Measurements from ENCODE around the gene TEKTIP1.
"Not testable (repeated sequence)": the region's sequence is repeated elsewhere in the genome, so short reads cannot be mapped to it uniquely, and the experiment has no call there.

TEKTIP1 gene

DNA sequence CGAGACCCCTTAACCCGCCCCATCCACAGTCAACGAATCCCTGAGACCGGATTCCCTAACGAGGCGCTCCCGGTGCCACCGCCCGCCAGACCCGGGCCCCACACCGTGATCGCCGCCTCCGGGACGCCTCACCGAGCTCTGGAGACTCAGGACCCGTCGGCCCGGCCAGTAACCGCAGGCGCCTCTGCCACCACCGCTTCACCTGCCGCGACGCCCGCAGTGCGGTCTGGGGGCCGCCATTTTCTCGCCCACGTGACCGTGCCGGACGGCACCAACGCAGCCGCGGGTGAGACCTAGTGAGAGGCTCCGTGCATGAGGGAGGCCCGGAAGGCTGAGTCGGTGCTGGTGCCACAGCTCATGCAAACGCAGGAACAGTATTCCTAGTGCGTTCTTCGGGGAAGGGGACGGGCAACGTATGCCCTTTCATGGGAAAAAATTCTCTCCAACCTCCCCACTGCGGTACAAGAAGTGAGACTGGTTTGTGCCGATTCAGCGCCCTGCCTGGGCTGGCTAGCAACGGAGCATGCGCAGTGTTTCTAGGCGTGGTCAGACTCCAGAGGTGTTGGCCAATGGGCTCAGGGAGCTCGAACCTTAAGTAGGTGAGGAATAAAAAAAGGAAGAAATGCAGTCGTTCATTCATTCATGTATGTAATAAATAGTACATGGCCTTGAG, 38.4 kb upstream of the TEKTIP1 start, which contains the start of gene DOHH:
Gene DOHH (minus strand): TSS at position 246 of the 673 bp plus-strand sequence. CDS start 3,860 bp downstream, outside the sequence.
- Histone ChIP-seq H3K4me1 (ENCODE audit: control insufficient read depth, low read depth, low read length) (no peaks in the 10 kb centered on the region), H3K36me3 (ENCODE audit: control insufficient read depth, low read depth, low read length) (peaks cover 6% of the 10 kb centered on the region), H3K27me3 (ENCODE audit: control insufficient read depth, insufficient read depth, low read length) (no peaks in the 10 kb centered on the region), H3K4me3 (ENCODE audit: low read length) (peak within 1 kb of the TSS; percentile 99), H3K9ac (ENCODE audit: low read length) (peak within 1 kb of the TSS; percentile 94), H3K9me3 (ENCODE audit: control insufficient read depth, low read depth, low read length) (no peaks in the 10 kb centered on the region), H3K27ac (ENCODE audit: low read length) (peak within 1 kb of the TSS; percentile 98)

- Histone ChIP-seq H3K27me3 (ENCODE audit: control insufficient read depth, insufficient read depth, low read length) (no peaks in the 10 kb centered on the region), H3K9ac (ENCODE audit: low read length) (no peak overlapping the region)
These were observed 37.2 kb upstream of the TEKTIP1 start for GRCh38 chr19:3501780-3502179.

DNA sequence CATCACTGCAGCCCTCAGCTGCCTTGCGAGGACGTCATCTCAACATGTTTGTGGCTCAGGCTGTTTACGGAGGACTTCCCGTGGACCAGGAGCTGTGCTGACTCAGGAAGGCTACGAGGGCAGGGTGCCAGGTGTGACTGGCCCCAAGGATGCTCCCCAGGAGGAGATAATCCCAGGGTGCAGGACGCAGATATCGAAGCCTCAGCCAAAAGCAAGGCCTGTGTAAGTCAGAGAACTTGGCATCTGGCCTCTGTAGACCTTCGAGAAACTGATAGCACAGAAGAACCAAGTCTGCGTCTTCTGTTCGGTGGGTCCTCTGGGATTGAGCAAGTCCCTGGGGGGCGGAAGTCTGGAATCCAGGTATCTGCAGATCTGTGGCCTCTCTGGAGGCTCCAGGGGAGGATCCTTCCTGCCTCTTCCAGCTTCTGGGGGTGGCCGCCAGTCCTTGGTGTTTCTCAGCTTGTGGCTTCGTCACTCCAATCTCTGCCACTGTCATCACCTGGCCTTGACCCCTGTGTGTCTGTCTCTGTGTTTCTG, 35.9 kb upstream of the TEKTIP1 start:
- H3K4me3 ChIP-seq (ENCODE audit: low read length) = no peak overlapping the region
- H3K9ac ChIP-seq (ENCODE audit: low read length) = no peak overlapping the region
- H3K36me3 ChIP-seq (ENCODE audit: control insufficient read depth, low read depth, low read length) = no peaks in the 10 kb centered on the region
- no peaks in the 10 kb centered on the region for H3K27me3 ChIP-seq (ENCODE audit: control insufficient read depth, insufficient read depth, low read length)
- no peaks in the 10 kb centered on the region for H3K9me3 ChIP-seq (ENCODE audit: control insufficient read depth, low read depth, low read length)
- H3K27ac ChIP-seq (ENCODE audit: low read length) = no peak overlapping the region
- H3K4me1 ChIP-seq (ENCODE audit: control insufficient read depth, low read depth, low read length) = no peaks in the 10 kb centered on the region

More at GRCh38 chr19:3501780-3502179, 37.2 kb upstream of the TEKTIP1 start:
- no peak overlapping the region for H3K4me3 ChIP-seq (ENCODE audit: low read length)
- H3K36me3 ChIP-seq (ENCODE audit: control insufficient read depth, low read depth, low read length) = no peaks in the 10 kb centered on the region
- no peak overlapping the region for H3K27ac ChIP-seq (ENCODE audit: low read length)
- H3K4me1 ChIP-seq (ENCODE audit: control insufficient read depth, low read depth, low read length) = no peaks in the 10 kb centered on the region
- no peaks in the 10 kb centered on the region for H3K9me3 ChIP-seq (ENCODE audit: control insufficient read depth, low read depth, low read length)

DNA sequence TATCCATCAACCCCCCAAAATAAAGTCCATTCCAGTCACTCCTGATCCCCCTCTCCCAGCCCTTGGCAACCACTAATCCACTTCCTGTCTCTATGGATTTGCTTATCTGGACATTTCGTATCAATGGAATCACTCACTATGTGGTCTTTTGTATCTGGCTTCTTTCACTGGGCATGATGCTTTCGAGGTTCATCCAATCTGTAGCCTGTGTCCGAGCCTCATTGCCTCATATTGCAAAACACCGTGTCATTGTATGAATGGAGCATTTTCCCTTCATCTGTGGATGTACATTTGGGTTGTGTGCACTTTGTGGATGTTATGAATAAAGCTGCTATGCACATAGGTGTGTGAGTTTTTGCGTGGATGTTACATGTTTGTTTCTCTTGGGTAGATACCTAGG, 34.2 kb upstream of the TEKTIP1 start:
- H3K4me1 ChIP-seq (ENCODE audit: control insufficient read depth, low read depth, low read length) = no peaks in the 10 kb centered on the region
- peak overlapping the region; percentile 37 for H3K27ac ChIP-seq (ENCODE audit: low read length)
- H3K27me3 ChIP-seq (ENCODE audit: control insufficient read depth, insufficient read depth, low read length) = no peaks in the 10 kb centered on the region
- no peak overlapping the region for H3K4me3 ChIP-seq (ENCODE audit: low read length)
- no peaks in the 10 kb centered on the region for H3K9me3 ChIP-seq (ENCODE audit: control insufficient read depth, low read depth, low read length)
- H3K9ac ChIP-seq (ENCODE audit: low read length) = peak overlapping the region; percentile 67
- no peaks in the 10 kb centered on the region for H3K36me3 ChIP-seq (ENCODE audit: control insufficient read depth, low read depth, low read length)

- peak within 1 kb of the TSS; percentile 88 for H3K27ac ChIP-seq (ENCODE audit: low read length)
- peak within 1 kb of the TSS; percentile 69 for H3K4me3 ChIP-seq (ENCODE audit: low read length)
- no peaks in the 10 kb centered on the region for H3K27me3 ChIP-seq (ENCODE audit: control insufficient read depth, insufficient read depth, low read length)
- H3K9ac ChIP-seq (ENCODE audit: low read length) = peak within 1 kb of the TSS; percentile 67
- H3K9me3 ChIP-seq (ENCODE audit: control insufficient read depth, low read depth, low read length) = no peaks in the 10 kb centered on the region
- no peaks in the 10 kb centered on the region for H3K36me3 ChIP-seq (ENCODE audit: control insufficient read depth, low read depth, low read length)
- H3K4me1 ChIP-seq (ENCODE audit: control insufficient read depth, low read depth, low read length) = no peaks in the 10 kb centered on the region
These were observed 33.2 kb upstream of the TEKTIP1 start, which contains the start of gene FZR1 for GRCh38 chr19:3505598-3506383. Gene FZR1 (plus strand): TSS chr19:3506311. CDS start chr19:3522990, 16,679 bp downstream.

GRCh38 chr19:3506384-3507340, 32.3 kb upstream of the TEKTIP1 start:
- no peaks in the 10 kb centered on the region for H3K27me3 ChIP-seq (ENCODE audit: control insufficient read depth, insufficient read depth, low read length)
- H3K4me3 ChIP-seq (ENCODE audit: low read length) = peak overlapping the region; percentile 69
- no peaks in the 10 kb centered on the region for H3K36me3 ChIP-seq (ENCODE audit: control insufficient read depth, low read depth, low read length)
- no peak overlapping the region for H3K27ac ChIP-seq (ENCODE audit: low read length)
- no peaks in the 10 kb centered on the region for H3K9me3 ChIP-seq (ENCODE audit: control insufficient read depth, low read depth, low read length)
- H3K9ac ChIP-seq (ENCODE audit: low read length) = peak overlapping the region; percentile 58
- no peaks in the 10 kb centered on the region for H3K4me1 ChIP-seq (ENCODE audit: control insufficient read depth, low read depth, low read length)

GRCh38 chr19:3507371-3508120, 31.4 kb upstream of the TEKTIP1 start:
- Histone ChIP-seq H3K36me3 (ENCODE audit: control insufficient read depth, low read depth, low read length) (no peaks in the 10 kb centered on the region), H3K4me3 (ENCODE audit: low read length) (peak overlapping the region; percentile 69), H3K9me3 (ENCODE audit: control insufficient read depth, low read depth, low read length) (no peaks in the 10 kb centered on the region), H3K9ac (ENCODE audit: low read length) (peak overlapping the region; percentile 58), H3K27ac (ENCODE audit: low read length) (no peak overlapping the region), H3K27me3 (ENCODE audit: control insufficient read depth, insufficient read depth, low read length) (no peaks in the 10 kb centered on the region), H3K4me1 (ENCODE audit: control insufficient read depth, low read depth, low read length) (no peaks in the 10 kb centered on the region)

GRCh38 chr19:3508121-3508661, 30.8 kb upstream of the TEKTIP1 start:
- not testable (repeated sequence) for H3K9ac ChIP-seq (ENCODE audit: low read length); H3K36me3 ChIP-seq (ENCODE audit: control insufficient read depth, low read depth, low read length); H3K4me1 ChIP-seq (ENCODE audit: control insufficient read depth, low read depth, low read length); H3K27me3 ChIP-seq (ENCODE audit: control insufficient read depth, insufficient read depth, low read length); H3K27ac ChIP-seq (ENCODE audit: low read length); H3K9me3 ChIP-seq (ENCODE audit: control insufficient read depth, low read depth, low read length)
- peak overlapping the region; percentile 69 for H3K4me3 ChIP-seq (ENCODE audit: low read length)

DNA sequence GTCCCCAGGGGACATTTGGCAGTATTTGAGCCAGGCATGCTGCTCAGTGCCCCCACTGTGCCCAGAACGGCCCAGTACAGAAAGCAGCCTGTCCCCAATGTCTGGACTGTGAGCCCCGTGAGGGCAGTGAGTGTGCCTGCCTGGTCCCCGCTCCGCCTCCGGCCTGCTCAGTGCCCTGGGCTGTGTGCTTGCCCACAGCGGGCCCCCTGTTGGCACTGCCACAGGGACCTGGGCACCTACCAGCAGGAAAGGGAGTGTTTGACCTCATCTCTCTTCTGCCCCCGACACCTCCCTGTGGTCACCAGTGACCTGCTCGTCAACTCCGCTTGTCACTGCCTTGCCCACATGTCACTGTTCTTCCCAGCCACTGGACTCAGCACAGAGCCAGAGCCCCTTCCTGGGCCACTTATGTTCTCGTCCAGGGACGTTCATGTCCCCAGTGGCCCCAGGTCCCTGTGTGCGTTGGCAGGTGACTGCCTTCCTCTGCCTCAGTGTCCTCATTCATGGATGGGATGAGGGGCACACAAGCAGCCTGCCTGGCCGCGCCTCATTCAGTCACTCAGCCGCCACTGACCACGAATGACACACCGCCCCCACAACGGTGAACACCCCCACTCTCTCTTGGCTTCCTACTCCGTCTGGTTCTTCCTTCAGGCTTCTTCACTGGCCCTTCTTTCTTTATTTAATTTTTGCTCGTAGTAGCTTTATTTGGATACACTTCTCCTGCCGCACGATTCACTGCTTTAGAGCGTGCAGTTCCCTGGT, 30.0 kb upstream of the TEKTIP1 start:
- H3K9ac ChIP-seq (ENCODE audit: low read length) = no peak overlapping the region
- H3K27ac ChIP-seq (ENCODE audit: low read length) = no peak overlapping the region
- no peaks in the 10 kb centered on the region for H3K27me3 ChIP-seq (ENCODE audit: control insufficient read depth, insufficient read depth, low read length)
- no peaks in the 10 kb centered on the region for H3K9me3 ChIP-seq (ENCODE audit: control insufficient read depth, low read depth, low read length)
- no peaks in the 10 kb centered on the region for H3K4me1 ChIP-seq (ENCODE audit: control insufficient read depth, low read depth, low read length)
- no peaks in the 10 kb centered on the region for H3K36me3 ChIP-seq (ENCODE audit: control insufficient read depth, low read depth, low read length)
- no peak overlapping the region for H3K4me3 ChIP-seq (ENCODE audit: low read length)

DNA sequence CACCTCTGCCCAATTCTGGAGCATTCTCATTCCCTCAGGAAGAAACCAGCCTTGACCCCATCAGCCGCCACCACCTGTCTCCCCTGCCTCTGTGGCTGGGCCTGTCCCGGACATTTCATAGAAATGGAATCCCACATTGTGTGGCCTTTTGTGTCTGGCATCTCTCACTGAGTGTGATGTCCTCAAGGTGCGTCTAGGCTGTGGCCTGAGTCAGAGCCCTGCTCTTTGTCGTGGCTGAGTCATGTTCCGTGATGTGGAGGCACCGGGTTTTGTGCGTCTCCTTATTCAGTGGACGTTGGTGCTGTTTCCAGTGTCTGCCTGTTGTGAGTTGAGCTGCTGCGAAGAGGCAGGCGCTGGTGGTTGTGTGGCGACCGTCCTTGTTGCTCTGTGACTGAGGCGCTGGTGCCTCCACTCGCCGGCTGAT, 29.4 kb upstream of the TEKTIP1 start:
- Histone ChIP-seq H3K4me3 (ENCODE audit: low read length) (no peak overlapping the region), H3K4me1 (ENCODE audit: control insufficient read depth, low read depth, low read length) (no peaks in the 10 kb centered on the region), H3K27me3 (ENCODE audit: control insufficient read depth, insufficient read depth, low read length) (no peaks in the 10 kb centered on the region), H3K27ac (ENCODE audit: low read length) (no peak overlapping the region), H3K36me3 (ENCODE audit: control insufficient read depth, low read depth, low read length) (no peaks in the 10 kb centered on the region), H3K9me3 (ENCODE audit: control insufficient read depth, low read depth, low read length) (no peaks in the 10 kb centered on the region), H3K9ac (ENCODE audit: low read length) (no peak overlapping the region)
